ENCODE measurements around the gene MEIS2.

MEIS2 gene

GRCh38 chr15:37046876-37047614 is 53.3 kb downstream of the MEIS2 start:
- H3K4me3 ChIP-seq (ENCODE audit: low read depth, low read length), result no peak overlapping the region
- peak; percentile 36 for DNase-seq (ENCODE audit: low read depth)

GRCh38 chr15:37045859-37046740 is 54.2 kb downstream of the MEIS2 start:
- H3K4me3 ChIP-seq (ENCODE audit: low read depth, low read length), result no peak overlapping the region
- no peak for DNase-seq (ENCODE audit: low read depth)

GRCh38 chr15:37044915-37045648 is 55.3 kb downstream of the MEIS2 start:
- H3K4me3 ChIP-seq (ENCODE audit: low read depth, low read length), result no peak overlapping the region

GRCh38 chr15:37041836-37042235 is 58.5 kb downstream of the MEIS2 start:
- H3K4me3 ChIP-seq (ENCODE audit: low read depth, low read length), result no peak overlapping the region
- DNase-seq (ENCODE audit: low read depth), result no peak

More at GRCh38 chr15:37044915-37045648, 55.3 kb downstream of the MEIS2 start:
- DNase-seq (ENCODE audit: low read depth), result no peak

- no peak overlapping the region for H3K4me3 ChIP-seq (ENCODE audit: low read depth, low read length)
- DNase-seq (ENCODE audit: low read depth), result no peak
Observed at GRCh38 chr15:37041042-37041441, 59.3 kb downstream of the MEIS2 start.

GRCh38 chr15:37040072-37040742 is 60.1 kb downstream of the MEIS2 start:
- no peak overlapping the region for H3K4me3 ChIP-seq (ENCODE audit: low read depth, low read length)
- no peak for DNase-seq (ENCODE audit: low read depth)

- DNase-seq (ENCODE audit: low read depth), result no peak
- no peak overlapping the region for H3K4me3 ChIP-seq (ENCODE audit: low read depth, low read length)
Observed at GRCh38 chr15:37038716-37039106, 61.6 kb downstream of the MEIS2 start.

GRCh38 chr15:37037850-37038715 is 62.3 kb downstream of the MEIS2 start:
- no peak for DNase-seq (ENCODE audit: low read depth)
- no peak overlapping the region for H3K4me3 ChIP-seq (ENCODE audit: low read depth, low read length)

- no peak overlapping the region for H3K4me3 ChIP-seq (ENCODE audit: low read depth, low read length)
Observed at GRCh38 chr15:37037071-37037655, 63.2 kb downstream of the MEIS2 start.

GRCh38 chr15:37034835-37035748 is 65.3 kb downstream of the MEIS2 start:
- no peak overlapping the region for H3K4me3 ChIP-seq (ENCODE audit: low read depth, low read length)
- no peak for DNase-seq (ENCODE audit: low read depth)

More at GRCh38 chr15:37037071-37037655, 63.2 kb downstream of the MEIS2 start:
- DNase-seq (ENCODE audit: low read depth), result no peak

GRCh38 chr15:37034392-37034791 is 66.0 kb downstream of the MEIS2 start:
- H3K4me3 ChIP-seq (ENCODE audit: low read depth, low read length), result no peak overlapping the region
- no peak for DNase-seq (ENCODE audit: low read depth)

GRCh38 chr15:37032091-37032775 is 68.1 kb downstream of the MEIS2 start:
- no peak for DNase-seq (ENCODE audit: low read depth)

GRCh38 chr15:37031198-37031597 is 69.2 kb downstream of the MEIS2 start:
- no peak overlapping the region for H3K4me3 ChIP-seq (ENCODE audit: low read depth, low read length)
- peak; percentile 34 for DNase-seq (ENCODE audit: low read depth)

More at GRCh38 chr15:37032091-37032775, 68.1 kb downstream of the MEIS2 start:
- H3K4me3 ChIP-seq (ENCODE audit: low read depth, low read length), result no peak overlapping the region

- no peak overlapping the region for H3K4me3 ChIP-seq (ENCODE audit: low read depth, low read length)
- DNase-seq (ENCODE audit: low read depth), result peak; percentile 73
Observed at GRCh38 chr15:37028625-37029296, 71.6 kb downstream of the MEIS2 start.

GRCh38 chr15:37020852-37021251 is 79.5 kb downstream of the MEIS2 start:
- DNase-seq (ENCODE audit: low read depth), result no peak
- H3K4me3 ChIP-seq (ENCODE audit: low read depth, low read length), result no peak overlapping the region

Measured in skeletal muscle cell (primary cell).